ENCODE results near the gene C19orf38.
"Not testable (repeated sequence)": the region's sequence is repeated elsewhere in the genome, so short reads cannot be mapped to it uniquely, and the experiment has no call there.

Gene C19orf38

GRCh38 chr19:10823690-10824089, 24.5 kb upstream of the C19orf38 start:
- DNase-seq: no peak

GRCh38 chr19:10826231-10826630, 22.0 kb upstream of the C19orf38 start:
- DNase-seq: no peak

DNA sequence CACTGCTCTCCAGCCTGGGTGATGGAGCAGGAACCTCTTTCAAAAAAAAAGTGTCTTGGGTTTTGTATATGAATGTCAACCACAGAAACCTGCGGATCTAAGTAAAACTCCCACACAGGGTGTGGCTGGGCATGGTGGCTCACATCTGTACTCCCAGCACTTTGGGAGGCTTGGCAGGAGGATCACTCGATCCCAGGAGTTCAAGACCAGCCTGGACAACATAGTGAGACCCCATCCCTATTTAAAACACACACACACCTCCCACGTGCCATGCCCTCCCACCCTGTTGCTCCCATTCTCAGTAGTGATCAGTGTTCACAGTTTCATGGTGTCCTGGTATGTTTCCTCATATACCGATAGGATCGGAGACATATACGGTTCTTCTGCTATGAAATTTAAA, 21.4 kb upstream of the C19orf38 start:
- no peak for DNase-seq

DNA sequence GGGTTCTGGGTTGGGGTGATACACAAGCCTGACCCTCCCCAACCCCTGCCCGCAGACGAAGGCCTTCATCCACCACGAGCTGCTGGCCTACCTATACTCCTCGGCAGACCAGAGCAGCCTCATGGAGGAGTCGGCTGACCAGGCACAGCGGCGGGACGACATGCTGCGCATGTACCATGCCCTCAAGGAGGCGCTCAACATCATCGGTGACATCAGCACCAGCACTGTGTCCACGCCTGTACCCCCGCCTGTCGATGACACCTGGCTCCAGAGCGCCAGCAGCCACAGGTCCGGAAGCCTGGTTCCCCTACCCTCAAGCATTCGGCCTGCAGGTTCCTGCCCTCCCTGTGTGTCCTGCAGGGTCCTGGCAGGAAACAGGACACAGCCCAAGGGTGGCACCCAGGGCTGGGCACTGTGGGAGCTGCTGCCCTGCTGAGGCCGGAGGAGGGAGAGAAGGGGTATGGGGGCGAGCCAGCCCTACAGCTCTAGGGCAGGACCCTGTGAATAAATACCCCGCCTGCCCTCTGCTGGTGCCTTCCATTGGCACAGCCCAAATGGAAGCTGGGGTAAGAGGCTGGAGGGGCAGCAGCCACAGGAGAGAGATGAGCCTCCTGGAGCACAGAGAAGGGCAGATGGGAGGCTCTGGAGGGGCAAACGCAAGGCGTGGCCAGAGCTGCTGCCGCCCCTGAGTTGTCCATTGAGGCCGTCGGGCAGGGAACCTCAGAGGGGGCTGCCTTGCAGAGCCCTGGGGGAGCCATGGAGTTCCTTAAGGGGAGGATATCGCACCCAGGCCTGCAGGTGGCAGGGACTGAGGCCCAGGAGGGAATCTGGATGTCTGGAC, 19.0 kb upstream of the C19orf38 start:
- DNase-seq: no peak

GRCh38 chr19:10829967-10830366, 18.2 kb upstream of the C19orf38 start:
- no peak for DNase-seq

GRCh38 chr19:10830370-10830769, 17.8 kb upstream of the C19orf38 start:
- DNase-seq: no peak

DNA sequence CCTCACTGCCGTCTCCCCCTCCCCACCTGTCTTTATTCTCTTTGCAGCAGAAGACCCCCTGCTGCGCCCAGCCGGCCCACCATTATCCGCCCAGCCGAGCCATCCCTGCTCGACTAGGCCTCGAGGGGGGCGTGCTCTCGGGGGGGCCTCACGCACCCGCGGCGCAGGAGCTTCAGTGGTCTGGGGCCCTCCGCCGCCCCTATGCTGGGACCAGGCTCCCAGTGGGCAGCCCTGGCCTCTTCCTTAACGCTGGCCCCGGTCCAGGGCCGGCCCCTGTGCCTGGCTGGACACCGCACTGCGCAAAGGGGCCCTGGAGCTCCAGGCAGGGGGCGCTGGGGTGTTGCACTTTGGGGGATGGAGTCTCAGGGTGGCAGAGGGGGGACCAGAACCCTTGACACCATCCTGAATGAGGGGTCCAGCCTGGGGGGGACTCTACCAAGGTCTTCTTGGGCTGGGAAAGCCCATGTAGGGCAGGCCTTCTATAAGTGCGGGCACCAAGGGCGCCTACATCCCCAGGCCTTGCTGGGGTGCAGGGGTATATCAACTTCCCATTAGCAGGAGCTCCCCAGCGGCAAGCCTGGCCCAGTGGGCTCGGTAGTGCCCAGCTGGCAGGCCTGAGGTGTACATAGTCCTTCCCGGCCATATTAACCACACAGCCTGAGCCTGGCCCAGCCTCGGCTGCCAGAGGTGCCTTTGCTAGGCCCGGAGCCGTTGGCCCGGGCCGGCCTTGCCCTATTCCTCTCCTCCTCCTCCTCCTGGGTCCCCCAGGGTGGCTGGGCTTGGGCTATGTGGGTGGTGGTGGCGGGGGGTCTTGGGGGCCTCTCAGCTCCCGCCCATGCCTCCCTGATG, 17.1 kb upstream of the C19orf38 start:
- DNase-seq: no peak

DNA sequence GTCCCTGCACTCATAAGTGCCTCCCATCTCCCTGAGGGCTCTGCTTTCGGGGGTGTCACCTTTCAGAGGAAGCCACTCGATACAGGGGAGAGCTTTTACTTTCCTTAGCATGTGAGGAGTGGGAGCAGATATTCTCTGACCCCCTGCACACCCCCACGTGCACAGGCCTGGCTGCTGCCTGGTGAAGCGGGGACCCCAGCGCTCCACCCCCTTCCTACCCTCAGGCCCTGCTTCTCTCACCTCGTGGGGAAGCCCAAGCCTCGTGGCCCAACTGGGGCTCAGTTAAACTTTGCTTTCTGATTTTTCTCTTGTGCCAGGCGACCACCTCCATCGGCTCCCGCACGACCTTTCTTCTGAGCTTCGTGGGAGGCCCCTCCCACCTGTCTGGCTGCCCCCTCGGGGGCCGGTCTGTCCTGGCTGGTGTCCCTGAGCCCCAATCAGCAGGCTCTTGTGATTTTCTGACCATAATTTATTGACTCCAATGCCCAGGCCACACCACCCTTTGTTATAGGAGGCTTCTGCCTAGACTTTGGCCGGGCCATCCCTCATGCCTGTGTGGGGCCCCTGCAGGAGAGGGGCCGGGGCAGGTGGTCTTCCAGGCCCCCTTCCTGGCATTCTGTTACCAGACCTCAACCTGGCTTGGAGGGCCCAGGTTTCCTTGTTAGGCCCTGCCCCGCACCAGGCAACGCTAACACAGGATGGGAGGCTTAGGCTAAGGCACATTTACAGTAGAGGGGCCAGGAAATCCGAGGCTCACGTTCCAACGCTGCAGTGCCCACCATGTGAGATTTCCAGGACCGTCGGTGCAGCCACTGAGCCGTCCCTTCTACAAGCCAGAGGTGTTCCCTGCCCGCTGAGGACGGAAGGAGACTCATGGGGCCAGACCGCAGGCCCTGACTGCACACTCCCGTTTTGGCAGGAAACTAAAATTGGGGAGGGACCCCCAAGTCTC, 16.0 kb upstream of the C19orf38 start:
- no peak for DNase-seq

GRCh38 chr19:10832939-10833296, 15.3 kb upstream of the C19orf38 start:
- DNase-seq: no peak

- no peak for DNase-seq
These were observed 13.0 kb upstream of the C19orf38 start for GRCh38 chr19:10835089-10835753.

DNA sequence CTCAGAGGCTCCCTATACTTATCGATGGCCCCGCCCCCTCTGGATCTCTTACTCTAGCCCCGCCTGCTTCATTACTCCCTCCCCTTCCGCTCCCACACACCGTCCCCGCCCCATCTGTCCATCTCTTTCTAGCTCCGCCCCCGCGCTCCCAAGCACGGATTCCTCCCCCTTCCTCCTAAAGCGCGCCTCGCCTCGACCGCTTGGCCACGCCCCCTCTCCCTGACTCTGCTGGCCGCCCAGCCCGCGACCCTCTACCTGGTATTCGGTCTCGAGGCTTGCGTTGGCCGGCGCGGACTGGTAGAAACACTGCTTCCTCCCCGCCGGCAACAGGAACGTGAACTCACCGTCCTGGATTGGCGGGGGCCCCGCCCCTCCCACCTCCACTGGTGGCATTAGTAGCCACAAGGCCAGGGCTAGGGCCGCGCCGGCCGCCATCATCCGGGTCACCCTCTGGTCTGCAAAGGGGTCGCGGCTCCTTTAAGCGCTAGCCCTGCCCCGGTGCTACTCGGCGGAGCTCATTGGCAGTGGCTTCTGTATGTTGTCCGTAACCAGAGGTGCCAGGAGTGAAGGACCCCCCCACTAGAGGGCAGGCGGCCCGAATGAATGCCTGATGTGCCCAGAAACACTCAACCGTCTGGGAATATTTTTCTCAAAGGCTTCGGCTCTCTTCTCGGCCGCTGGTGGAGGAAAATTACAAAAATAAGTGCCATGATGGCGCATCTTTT, 12.3 kb upstream of the C19orf38 start, which contains the start of gene TMED1:
Gene TMED1, minus strand, starts transcription at position 459 of the 725 bp plus-strand sequence. Its CDS starts 21 bp downstream, at position 438.
- peak; percentile 96 to 98 for DNase-seq

- DNase-seq: peak; percentile 88 to 90
These were observed 11.5 kb upstream of the C19orf38 start for GRCh38 chr19:10836479-10837330.

DNA sequence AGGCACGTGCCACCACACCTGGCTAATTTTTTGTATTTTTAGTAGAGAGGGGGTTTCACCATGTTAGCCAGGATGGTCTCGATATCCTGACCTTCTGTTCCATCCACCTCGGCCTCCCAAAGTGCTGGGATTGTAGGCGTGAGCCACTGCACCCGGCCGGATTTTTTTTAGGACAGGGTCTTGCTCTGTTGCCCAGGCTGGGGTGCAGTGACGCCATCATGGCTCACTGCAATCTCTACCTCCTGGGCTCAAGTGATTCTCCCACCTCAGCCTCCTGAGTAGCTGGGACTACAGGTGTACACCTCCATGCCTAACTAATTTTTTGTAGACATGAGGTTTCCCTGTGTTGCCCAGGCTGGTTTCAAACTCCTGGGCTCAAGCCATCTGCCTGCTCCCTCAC, 10.6 kb upstream of the C19orf38 start:
- not testable (repeated sequence) for DNase-seq

DNA sequence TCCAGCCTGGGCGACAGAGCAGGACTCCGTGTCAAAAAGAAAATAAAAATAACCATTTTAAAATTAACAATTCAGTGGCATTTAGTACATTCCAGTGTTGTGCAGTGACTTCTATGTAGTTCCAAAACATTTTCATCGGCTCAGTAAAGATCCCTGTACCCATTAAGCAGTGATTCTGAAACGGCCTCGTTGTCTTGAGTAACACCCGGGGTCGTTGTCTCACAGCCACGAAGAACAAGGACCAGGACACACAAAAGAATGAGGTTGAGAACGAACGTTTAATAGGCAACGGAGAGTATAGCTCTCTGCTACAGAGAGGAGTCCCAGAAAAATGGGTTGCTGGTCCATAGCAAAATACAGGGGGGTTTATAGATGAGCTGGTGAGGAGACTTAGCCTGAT, 9.8 kb upstream of the C19orf38 start:
- DNase-seq: no peak

- DNase-seq: no peak
These were observed 8.8 kb upstream of the C19orf38 start for GRCh38 chr19:10839114-10840050.

GRCh38 chr19:10842788-10843187, 5.4 kb upstream of the C19orf38 start:
- DNase-seq: no peak

- no peak for DNase-seq
These were observed 1.6 kb upstream of the C19orf38 start for GRCh38 chr19:10846500-10847202.

DNA sequence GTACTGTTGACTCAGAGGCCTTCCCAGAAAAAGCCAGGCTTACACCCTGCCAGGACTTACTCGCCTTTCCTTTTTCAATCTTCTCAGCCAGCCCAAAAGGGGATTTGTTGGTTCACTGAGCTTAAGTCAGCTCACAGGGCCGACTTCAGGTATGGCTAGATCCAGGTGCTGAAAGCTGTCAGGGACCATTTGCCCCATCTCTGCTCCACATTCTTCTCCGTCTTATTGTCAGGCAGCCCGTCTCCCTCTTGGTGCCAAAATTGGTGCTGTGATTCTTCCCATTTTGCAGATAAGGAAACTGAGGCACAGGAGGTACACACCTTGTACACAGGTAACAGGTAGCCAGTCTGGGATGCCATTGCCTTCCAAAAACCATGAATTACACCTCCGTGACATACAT, 2.4 kb downstream of the C19orf38 start:
- DNase-seq: no peak
